Osteocyte (in vitro differentiated cells): ENCODE data around the gene NSMF. TPM values are rescaled to one million over a fixed set of nuclear protein-coding genes. Genes with fewer than 3 reads are reported as not detected.

Experiments
- DNase-seq: peaks from one replicate; pipeline ENCODE4 v3.0.0; 2021; ENCODE audit warnings: mixed read lengths; ENCODE audit not compliant: unreplicated experiment; ENCODE audit errors: extremely low spot score
- H3K27ac Mint-ChIP-seq: one replicate; pipeline ENCODE4 v1.8.0; 2021; ENCODE audit warnings: mild to moderate bottlenecking, mixed read lengths; ENCODE audit not compliant: unreplicated experiment
- H3K27me3 Mint-ChIP-seq: one replicate; pipeline ENCODE4 v1.8.0; 2021; ENCODE audit warnings: mixed read lengths; ENCODE audit not compliant: unreplicated experiment
- H3K36me3 Mint-ChIP-seq: one replicate; pipeline ENCODE4 v1.8.0; 2021; ENCODE audit warnings: mixed read lengths; ENCODE audit not compliant: unreplicated experiment
- H3K4me1 Mint-ChIP-seq: one replicate; pipeline ENCODE4 v1.8.0; 2021; ENCODE audit warnings: mixed read lengths; ENCODE audit not compliant: unreplicated experiment
- H3K4me3 Mint-ChIP-seq: one replicate; pipeline ENCODE4 v1.8.0; 2021; ENCODE audit warnings: mild to moderate bottlenecking, moderate library complexity, mixed read lengths; ENCODE audit not compliant: unreplicated experiment
- H3K9me3 Mint-ChIP-seq: one replicate; pipeline ENCODE4 v1.8.0; 2021; ENCODE audit warnings: mixed read lengths; ENCODE audit not compliant: unreplicated experiment
- total RNA-seq: library from RNA; stranded (reverse); gene quantifications from 2 replicates; pipeline ENCODE4 v1.2.1, GENCODE V29; 2021
- TF ChIP-seq, protein P1 (sequence below): fragments of 200-600 bp; sonication (generic); IDR thresholded peaks from 2 replicates; pipeline ENCODE4 v1.5.0; 2021; ENCODE audit warnings: antibody characterized with exemption, mild to moderate bottlenecking, moderate library complexity

The NSMF gene
- total RNA-seq, 1 donor from 2014 or later = 103 TPM

DNA sequence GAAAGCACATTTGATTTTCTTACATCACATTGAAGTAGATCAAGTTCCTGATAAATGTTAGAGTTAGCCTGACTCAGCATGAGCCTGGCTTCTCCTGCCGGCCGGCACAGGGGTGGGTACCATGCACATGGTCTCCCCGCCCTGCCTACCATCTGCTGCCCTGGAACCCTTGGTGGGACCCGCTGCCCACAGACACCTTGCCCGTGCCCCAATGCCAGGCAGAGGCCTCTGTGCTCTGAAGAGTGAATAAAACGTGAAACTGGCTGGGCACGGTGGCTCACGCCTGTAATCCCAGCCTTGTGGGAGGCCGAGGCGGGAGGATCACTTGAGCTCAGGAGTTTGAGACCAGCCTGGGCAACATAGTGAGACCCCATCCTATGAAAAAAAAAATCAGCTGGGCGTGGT lies 53.5 kb downstream of the NSMF start:
- no peak overlapping the region for H3K27ac Mint-ChIP-seq
- H3K4me1 Mint-ChIP-seq = peaks cover 10% of the 10 kb centered on the region
- H3K4me3 Mint-ChIP-seq = peak overlapping the region; percentile 47
- no peaks in the 10 kb centered on the region for H3K27me3 Mint-ChIP-seq
- no peak for DNase-seq
- no peaks in the 10 kb centered on the region for H3K9me3 Mint-ChIP-seq
- TF ChIP-seq, protein P1, sequence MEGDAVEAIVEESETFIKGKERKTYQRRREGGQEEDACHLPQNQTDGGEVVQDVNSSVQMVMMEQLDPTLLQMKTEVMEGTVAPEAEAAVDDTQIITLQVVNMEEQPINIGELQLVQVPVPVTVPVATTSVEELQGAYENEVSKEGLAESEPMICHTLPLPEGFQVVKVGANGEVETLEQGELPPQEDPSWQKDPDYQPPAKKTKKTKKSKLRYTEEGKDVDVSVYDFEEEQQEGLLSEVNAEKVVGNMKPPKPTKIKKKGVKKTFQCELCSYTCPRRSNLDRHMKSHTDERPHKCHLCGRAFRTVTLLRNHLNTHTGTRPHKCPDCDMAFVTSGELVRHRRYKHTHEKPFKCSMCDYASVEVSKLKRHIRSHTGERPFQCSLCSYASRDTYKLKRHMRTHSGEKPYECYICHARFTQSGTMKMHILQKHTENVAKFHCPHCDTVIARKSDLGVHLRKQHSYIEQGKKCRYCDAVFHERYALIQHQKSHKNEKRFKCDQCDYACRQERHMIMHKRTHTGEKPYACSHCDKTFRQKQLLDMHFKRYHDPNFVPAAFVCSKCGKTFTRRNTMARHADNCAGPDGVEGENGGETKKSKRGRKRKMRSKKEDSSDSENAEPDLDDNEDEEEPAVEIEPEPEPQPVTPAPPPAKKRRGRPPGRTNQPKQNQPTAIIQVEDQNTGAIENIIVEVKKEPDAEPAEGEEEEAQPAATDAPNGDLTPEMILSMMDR = no peak
- no peaks in the 10 kb centered on the region for H3K36me3 Mint-ChIP-seq

GRCh38 chr9:137404961-137405567 lies 54.1 kb downstream of the NSMF start:
- TF ChIP-seq, protein P1 = no peak
- no peak for DNase-seq
- Mint-ChIP-seq H3K9me3 (no peaks in the 10 kb centered on the region), H3K36me3 (no peaks in the 10 kb centered on the region), H3K4me3 (no peak overlapping the region), H3K4me1 (peaks cover 7% of the 10 kb centered on the region), H3K27me3 (no peaks in the 10 kb centered on the region), H3K27ac (no peak overlapping the region)

GRCh38 chr9:137403269-137403668 lies 55.9 kb downstream of the NSMF start:
- no peak overlapping the region for H3K4me3 Mint-ChIP-seq
- DNase-seq = no peak
- H3K27ac Mint-ChIP-seq = no peak overlapping the region
- H3K27me3 Mint-ChIP-seq = no peaks in the 10 kb centered on the region
- H3K36me3 Mint-ChIP-seq = peaks cover 4% of the 10 kb centered on the region
- peaks cover 12% of the 10 kb centered on the region for H3K4me1 Mint-ChIP-seq
- no peaks in the 10 kb centered on the region for H3K9me3 Mint-ChIP-seq
- TF ChIP-seq, protein P1 = no peak

- no peaks in the 10 kb centered on the region for H3K27me3 Mint-ChIP-seq
- DNase-seq = no peak
- H3K4me3 Mint-ChIP-seq = no peak overlapping the region
- no peak overlapping the region for H3K27ac Mint-ChIP-seq
- peaks cover 7% of the 10 kb centered on the region for H3K36me3 Mint-ChIP-seq
- H3K9me3 Mint-ChIP-seq = no peaks in the 10 kb centered on the region
- H3K4me1 Mint-ChIP-seq = peaks cover 12% of the 10 kb centered on the region
- TF ChIP-seq, protein P1 = no peak
Observed at GRCh38 chr9:137402746-137403145, 56.4 kb downstream of the NSMF start.

DNA sequence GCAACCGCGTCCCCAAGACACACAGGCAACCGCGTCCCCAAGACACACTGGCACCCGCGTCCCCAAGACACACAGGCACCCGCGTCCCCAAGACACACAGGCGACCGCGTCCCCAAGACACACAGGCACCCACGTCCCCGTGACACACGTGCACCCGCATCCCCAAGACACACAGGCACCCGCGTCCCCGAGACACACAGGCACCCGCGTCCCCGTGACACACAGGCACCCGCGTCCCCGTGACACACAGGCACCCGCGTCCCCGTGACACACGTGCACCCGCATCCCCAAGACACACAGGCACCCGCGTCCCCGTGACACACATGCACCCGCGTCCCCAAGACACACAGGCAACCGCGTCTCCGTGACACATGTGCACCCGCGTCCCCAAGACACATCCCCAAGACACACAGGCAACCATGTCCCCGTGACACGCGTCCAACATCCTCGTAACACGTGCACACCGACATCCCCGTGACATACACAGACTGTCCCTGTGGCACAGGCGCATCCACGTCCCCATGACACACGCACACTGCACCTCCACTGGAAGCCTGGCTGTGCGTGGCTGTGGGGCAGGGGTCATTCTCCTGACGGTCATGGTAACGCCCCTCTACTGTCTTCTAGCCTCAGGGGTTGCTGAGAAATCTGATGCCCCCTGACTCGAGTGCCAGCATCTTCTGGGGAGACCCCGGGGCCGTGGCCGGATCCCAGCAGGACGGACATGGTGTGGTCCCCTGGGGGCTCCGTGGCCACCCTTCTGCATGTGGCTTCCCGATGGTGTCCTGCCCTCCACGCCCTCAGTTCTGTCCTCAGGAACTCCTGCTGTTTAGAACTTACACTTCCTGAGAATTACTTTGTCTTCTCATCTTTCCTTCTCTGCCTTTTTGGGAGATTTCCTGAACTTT lies 60.3 kb downstream of the NSMF start:
- Mint-ChIP-seq H3K27me3 (no peaks in the 10 kb centered on the region), H3K4me1 (peaks cover 5% of the 10 kb centered on the region), H3K27ac (no peak overlapping the region), H3K9me3 (no peaks in the 10 kb centered on the region), H3K4me3 (no peak overlapping the region), H3K36me3 (peaks cover 12% of the 10 kb centered on the region)
- DNase-seq = no peak
- TF ChIP-seq, protein P1 = no peak
